ENCODE results near the gene SEPSECS.

The SEPSECS gene

DNA sequence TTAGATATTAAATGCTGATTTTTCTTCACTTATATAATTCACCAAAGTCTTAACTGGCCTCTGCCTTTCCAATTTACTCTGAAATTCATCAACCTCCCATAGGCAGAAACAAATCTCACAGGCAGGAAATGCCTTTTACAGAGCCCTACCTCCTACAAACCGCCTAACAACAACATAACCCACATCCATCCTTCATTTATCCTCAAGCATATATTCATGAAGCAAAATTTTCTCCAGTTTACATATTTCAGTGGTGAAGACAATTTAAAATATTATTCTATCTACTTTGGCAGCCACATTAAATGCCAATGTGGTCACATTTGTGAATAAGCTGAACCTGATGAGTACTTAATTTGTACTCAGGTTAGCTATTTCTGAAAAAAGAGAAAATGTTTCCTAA lies 30.3 kb downstream of the SEPSECS start:
- TF ChIP-seq EZH2phosphoT487 (conservative IDR thresholded peaks at IDR 0.05; ENCODE audit: low read length), result no peak
- TF ChIP-seq, protein P1, sequence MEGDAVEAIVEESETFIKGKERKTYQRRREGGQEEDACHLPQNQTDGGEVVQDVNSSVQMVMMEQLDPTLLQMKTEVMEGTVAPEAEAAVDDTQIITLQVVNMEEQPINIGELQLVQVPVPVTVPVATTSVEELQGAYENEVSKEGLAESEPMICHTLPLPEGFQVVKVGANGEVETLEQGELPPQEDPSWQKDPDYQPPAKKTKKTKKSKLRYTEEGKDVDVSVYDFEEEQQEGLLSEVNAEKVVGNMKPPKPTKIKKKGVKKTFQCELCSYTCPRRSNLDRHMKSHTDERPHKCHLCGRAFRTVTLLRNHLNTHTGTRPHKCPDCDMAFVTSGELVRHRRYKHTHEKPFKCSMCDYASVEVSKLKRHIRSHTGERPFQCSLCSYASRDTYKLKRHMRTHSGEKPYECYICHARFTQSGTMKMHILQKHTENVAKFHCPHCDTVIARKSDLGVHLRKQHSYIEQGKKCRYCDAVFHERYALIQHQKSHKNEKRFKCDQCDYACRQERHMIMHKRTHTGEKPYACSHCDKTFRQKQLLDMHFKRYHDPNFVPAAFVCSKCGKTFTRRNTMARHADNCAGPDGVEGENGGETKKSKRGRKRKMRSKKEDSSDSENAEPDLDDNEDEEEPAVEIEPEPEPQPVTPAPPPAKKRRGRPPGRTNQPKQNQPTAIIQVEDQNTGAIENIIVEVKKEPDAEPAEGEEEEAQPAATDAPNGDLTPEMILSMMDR (IDR thresholded peaks at IDR 0.05; ENCODE audit: insufficient read depth, low read length, poor library complexity, severe bottlenecking), result no peak
- no peaks in the 10 kb centered on the region for H3K79me2 ChIP-seq (ENCODE audit: insufficient read depth, low read length)

DNA sequence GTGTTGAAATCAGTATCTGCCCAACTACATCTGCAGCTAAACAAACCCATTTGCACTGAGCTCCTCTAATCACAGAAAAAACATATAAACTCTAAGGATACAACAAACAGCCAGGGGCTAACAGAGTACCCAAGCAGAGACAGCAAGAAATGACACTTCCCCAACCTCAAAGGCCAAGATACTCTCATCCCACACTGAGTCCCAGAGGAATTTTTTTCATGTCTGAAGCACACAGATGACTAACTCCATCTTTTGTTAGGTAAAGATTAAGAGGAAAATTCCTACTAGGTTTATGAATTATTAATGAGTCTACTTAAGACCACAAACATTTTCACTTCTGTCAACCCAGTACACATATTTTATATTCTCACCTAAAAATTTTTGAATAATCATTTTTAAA lies 31.6 kb downstream of the SEPSECS start:
- H3K4me2 ChIP-seq (ENCODE audit: low read depth, low read length, poor library complexity, severe bottlenecking), result no peak overlapping the region

More for the DNA sequence above, 30.3 kb downstream of the SEPSECS start:
- no peak overlapping the region for H3K4me3 ChIP-seq (ENCODE audit: insufficient read depth, low read length, poor library complexity, severe bottlenecking)
- no peaks in the 10 kb centered on the region for H3K27me3 ChIP-seq (ENCODE audit: low read length)
- H3K4me2 ChIP-seq (ENCODE audit: low read depth, low read length, poor library complexity, severe bottlenecking), result no peak overlapping the region
- peaks cover 4% of the 10 kb centered on the region; the same call in 1 of the 2 replicates for H3K36me3 ChIP-seq (ENCODE audit: low read length)
- H3K27ac ChIP-seq (ENCODE audit: low read depth, low read length), result no peak overlapping the region
- H3K9me2 ChIP-seq (replicated peaks; ENCODE audit: insufficient read depth, low read length), result no peaks in the 10 kb centered on the region
- no peak overlapping the region for H3K9ac ChIP-seq (ENCODE audit: low read length)
- no peaks in the 10 kb centered on the region for H4K20me1 ChIP-seq (ENCODE audit: low read depth, low read length)
- no peak overlapping the region for H2AFZ ChIP-seq (ENCODE audit: low read depth, low read length, severe bottlenecking)
- H3K9me3 ChIP-seq (ENCODE audit: insufficient read depth, low read length), result no peaks in the 10 kb centered on the region
- no peaks in the 10 kb centered on the region for H3F3A ChIP-seq (ENCODE audit: insufficient read depth)

DNA sequence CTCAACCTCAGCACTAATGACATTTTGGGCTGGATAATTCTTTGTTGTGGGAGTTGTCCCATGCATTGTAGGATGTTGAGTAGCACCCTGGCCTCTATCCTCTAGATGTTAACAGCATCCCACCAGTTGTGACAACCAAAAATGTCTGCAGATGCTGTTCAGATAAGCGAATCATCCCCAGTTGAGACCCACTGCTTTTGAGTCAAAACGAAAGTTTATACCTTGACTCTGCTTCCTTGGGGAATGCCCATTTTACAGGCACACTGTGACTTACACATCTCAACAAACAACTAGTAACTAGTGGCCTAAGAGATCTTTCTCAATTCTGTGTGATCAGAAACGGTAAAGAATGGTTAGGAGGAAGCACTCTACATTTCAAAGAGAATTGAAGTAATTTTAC lies 37.0 kb downstream of the SEPSECS start:
- H3F3A ChIP-seq (ENCODE audit: insufficient read depth), result no peaks in the 10 kb centered on the region
- no peak overlapping the region for H3K4me3 ChIP-seq (ENCODE audit: insufficient read depth, low read length, poor library complexity, severe bottlenecking)
- H3K79me2 ChIP-seq (ENCODE audit: insufficient read depth, low read length), result no peaks in the 10 kb centered on the region
- no peaks in the 10 kb centered on the region for H3K9me3 ChIP-seq (ENCODE audit: insufficient read depth, low read length)
- H3K9me2 ChIP-seq (replicated peaks; ENCODE audit: insufficient read depth, low read length), result no peaks in the 10 kb centered on the region
- H2AFZ ChIP-seq (ENCODE audit: low read depth, low read length, severe bottlenecking), result no peak overlapping the region
- TF ChIP-seq, protein P1 (IDR thresholded peaks at IDR 0.05; ENCODE audit: insufficient read depth, low read length, poor library complexity, severe bottlenecking), result no peak
- TF ChIP-seq EZH2phosphoT487 (conservative IDR thresholded peaks at IDR 0.05; ENCODE audit: low read length), result no peak
- no peaks in the 10 kb centered on the region for H4K20me1 ChIP-seq (ENCODE audit: low read depth, low read length)
- no peak overlapping the region for H3K9ac ChIP-seq (ENCODE audit: low read length)
- no peak overlapping the region for H3K27ac ChIP-seq (ENCODE audit: low read depth, low read length)
- no peak overlapping the region for H3K4me2 ChIP-seq (ENCODE audit: low read depth, low read length, poor library complexity, severe bottlenecking)
- no peaks in the 10 kb centered on the region for H3K27me3 ChIP-seq (ENCODE audit: low read length)
- peaks cover 4% of the 10 kb centered on the region; the same call in 1 of the 2 replicates for H3K36me3 ChIP-seq (ENCODE audit: low read length)

More for the DNA sequence above, 31.6 kb downstream of the SEPSECS start:
- no peaks in the 10 kb centered on the region for H3K79me2 ChIP-seq (ENCODE audit: insufficient read depth, low read length)
- no peaks in the 10 kb centered on the region for H3F3A ChIP-seq (ENCODE audit: insufficient read depth)
- H3K27me3 ChIP-seq (ENCODE audit: low read length), result no peaks in the 10 kb centered on the region
- H3K9ac ChIP-seq (ENCODE audit: low read length), result no peak overlapping the region
- H3K9me3 ChIP-seq (ENCODE audit: insufficient read depth, low read length), result no peaks in the 10 kb centered on the region
- H3K36me3 ChIP-seq (ENCODE audit: low read length), result peaks cover 4% of the 10 kb centered on the region; the same call in 1 of the 2 replicates
- no peaks in the 10 kb centered on the region for H4K20me1 ChIP-seq (ENCODE audit: low read depth, low read length)
- TF ChIP-seq EZH2phosphoT487 (conservative IDR thresholded peaks at IDR 0.05; ENCODE audit: low read length), result no peak
- TF ChIP-seq, protein P1 (IDR thresholded peaks at IDR 0.05; ENCODE audit: insufficient read depth, low read length, poor library complexity, severe bottlenecking), result no peak
- H3K27ac ChIP-seq (ENCODE audit: low read depth, low read length), result no peak overlapping the region
- no peak overlapping the region for H3K4me3 ChIP-seq (ENCODE audit: insufficient read depth, low read length, poor library complexity, severe bottlenecking)
- no peaks in the 10 kb centered on the region for H3K9me2 ChIP-seq (replicated peaks; ENCODE audit: insufficient read depth, low read length)
- no peak overlapping the region for H2AFZ ChIP-seq (ENCODE audit: low read depth, low read length, severe bottlenecking)
